Spleen (tissue), 11 donors: Measurements from ENCODE around the gene CASP9. TPM values are rescaled to one million over a fixed set of nuclear protein-coding genes. Genes with fewer than 3 reads are reported as not detected.

ENCODE experiments used
- DNase-seq: peaks from one replicate; pipeline ENCODE4 v3.0.0-alpha.2; 2020
- H3K27ac ChIP-seq, 8 donors: fragments of 200-600 bp; sonication (generic) in 7 of 8; 1 replicate in 4 of 8; 2 replicates in 4 of 8; pipeline versions ENCODE4 v1.5.0 to v1.8.0; 2016 to 2021; ENCODE audit warnings: inconsistent platforms in 4 of 8, mild to moderate bottlenecking in 4 of 8, moderate library complexity in 1 of 8
- H3K27me3 ChIP-seq, 7 donors: fragments of 200-600 bp; sonication (generic) in 6 of 7; replicated peaks in 1 of 7; 1 replicate in 4 of 7; 2 replicates in 3 of 7; pipeline versions ENCODE4 v1.5.0 to v1.8.0; 2016 to 2021; ENCODE audit warnings: inconsistent platforms in 3 of 7, mild to moderate bottlenecking in 1 of 7
- H3K36me3 ChIP-seq, 6 donors: fragments of 200-600 bp; sonication (generic) in 5 of 6; 1 replicate in 4 of 6; 2 replicates in 2 of 6; pipeline versions ENCODE4 v1.5.0 to v1.8.0; 2016 to 2021; ENCODE audit warnings: inconsistent platforms in 2 of 6
- H3K4me1 ChIP-seq, 6 donors: fragments of 200-600 bp; sonication (generic) in 5 of 6; 1 replicate in 3 of 6; 2 replicates in 3 of 6; pipeline versions ENCODE4 v1.5.0 to v1.8.0; 2016 to 2021; ENCODE audit warnings: inconsistent platforms in 3 of 6
- H3K4me3 ChIP-seq, 8 donors: fragments of 200-600 bp; sonication (generic) in 7 of 8; 1 replicate in 4 of 8; 2 replicates in 4 of 8; pipeline versions ENCODE4 v1.5.0 to v1.8.0; 2016 to 2021; ENCODE audit warnings: inconsistent platforms in 4 of 8, mild to moderate bottlenecking in 4 of 8, moderate library complexity in 2 of 8
- H3K9me3 ChIP-seq, 8 donors: fragments of 200-600 bp; sonication (generic) in 7 of 8; 1 replicate in 4 of 8; 2 replicates in 4 of 8; pipeline versions ENCODE4 v1.5.0 to v1.8.0; 2016 to 2021; ENCODE audit warnings: inconsistent platforms in 4 of 8
- CTCF ChIP-seq, 11 experiments: fragments of 200-600 bp in 7 of 11; fragments of 450-650 bp in 4 of 11; sonication (generic) in 4 of 11; IDR thresholded peaks in 8 of 11; conservative IDR thresholded peaks in 3 of 11; 1 replicate in 7 of 11; 2 replicates in 4 of 11; pipeline versions ENCODE4 v1.4.0 to v1.8.0; 2016 to 2021; ENCODE audit warnings: antibody characterized with exemption in 11 of 11, inconsistent platforms in 4 of 11, mild to moderate bottlenecking in 1 of 11
- POLR2A ChIP-seq, 3 donors: fragments of 450-650 bp; IDR thresholded peaks; one replicate each; pipeline ENCODE4 v1.5.1; 2017; ENCODE audit warnings: antibody characterized with exemption in 3 of 3, mild to moderate bottlenecking in 1 of 3
- POLR2AphosphoS5 ChIP-seq, 3 donors: sonication (generic); formaldehyde crosslinking; IDR thresholded peaks; one replicate each; pipeline ENCODE4 v1.5.1; 2017; ENCODE audit warnings: antibody characterized with exemption in 3 of 3
- WGBS, 5 donors: extraction: QIAGEN DNeasy Blood & Tissue Kit in 3 of 5; methylation state at CpG; one replicate each; pipeline versions ENCODE4 v1.1.5 to v1.1.7; 2013 to 2018; 5-methylcytosine and 5-hydroxymethylcytosine counted together
- intact Hi-C: fragments of 100-400 bp; cut with DNase I; formaldehyde crosslinking; loops from one replicate; pipeline ENCODE4 v1.15.0; 2023; ENCODE audit warnings: low total_unique reads
- polyA plus RNA-seq, 3 donors: library from polyadenylated mRNA; stranded (reverse); fragments of 200-250 nt; gene quantifications; one replicate each; pipeline ENCODE4 v1.2.1, GENCODE V29; 2013
- total RNA-seq, 7 donors: library from RNA; depleted of rRNA in 3 of 7; stranded (reverse); fragments of >200 nt in 3 of 7; fragmentation: NEBNext Ultra II Directional in 4 of 7; extraction: Animal tissue kit (Norgen Biotek cat#: 25700) in 4 of 7; gene quantifications; one replicate each; pipeline versions ENCODE4 v1.1.0 to v1.2.1, GENCODE V29; 2016 to 2021
- donor health status: healthy with polysubstance abuse.
- donor health status: DM: no; HTN: no; CAD: no; lungs with moderate emphysema.
- donor health status: DM: no; HTN: no; CAD: no.
- donor health status: Bipolar disorder and iron deficiency.
- donor health status: healthy.
- donor health status: DM: no; HTN: no; CAD: no.
- donor health status: DM: yes; HTN: yes; CAD: no.

The CASP9 gene
- total and polyA plus RNA-seq, 10 donors: 10.3 to 17.7 (median 11.5) TPM

- H3K4me3 ChIP-seq: no peak within 1 kb of the TSS
- no peak within 1 kb of the TSS for H3K27ac ChIP-seq
- intact Hi-C loops: no loop called here
- no peaks in the 10 kb centered on the region for H3K9me3 ChIP-seq
- no peaks in the 10 kb centered on the region for H3K4me1 ChIP-seq
- no peaks in the 10 kb centered on the region for H3K36me3 ChIP-seq
- H3K27me3 ChIP-seq: no peaks in the 10 kb centered on the region
- no peak for DNase-seq
- WGBS, 5 donors: 87 to 94% (median 88%) methylated on average over 8 of the region's 8 CpGs
- TF ChIP-seq CTCF (IDR thresholded peaks at IDR 0.05 in 8 of 11, conservative IDR thresholded peaks at IDR 0.05 in 3 of 11): no peak
- TF ChIP-seq POLR2AphosphoS5 (IDR thresholded peaks at IDR 0.05): no peak
- TF ChIP-seq POLR2A (IDR thresholded peaks at IDR 0.05): no peak
Measured at GRCh38 chr1:15456313-15456954, 67.6 kb downstream of the CASP9 start, which contains the start of gene CELA2A. Gene CELA2A, plus strand, starts transcription at chr1:15456732. Its CDS starts 22 bp downstream, at chr1:15456754.

- no peak for TF ChIP-seq CTCF (IDR thresholded peaks at IDR 0.05 in 8 of 11, conservative IDR thresholded peaks at IDR 0.05 in 3 of 11)
- TF ChIP-seq POLR2AphosphoS5 (IDR thresholded peaks at IDR 0.05): no peak
- no peak for TF ChIP-seq POLR2A (IDR thresholded peaks at IDR 0.05)
Measured at GRCh38 chr1:15455522-15455921, 68.5 kb downstream of the CASP9 start.

GRCh38 chr1:15454256-15454655 is 69.8 kb downstream of the CASP9 start:
- intact Hi-C loops: no loop called here
- H3K27me3 ChIP-seq: no peaks in the 10 kb centered on the region
- H3K4me1 ChIP-seq: no peaks in the 10 kb centered on the region
- TF ChIP-seq POLR2A (IDR thresholded peaks at IDR 0.05) (no peak), POLR2AphosphoS5 (IDR thresholded peaks at IDR 0.05) (no peak), CTCF (IDR thresholded peaks at IDR 0.05 in 8 of 11, conservative IDR thresholded peaks at IDR 0.05 in 3 of 11) (no peak)
- DNase-seq: no peak
- no peak overlapping the region for H3K27ac ChIP-seq
- H3K9me3 ChIP-seq: no peaks in the 10 kb centered on the region
- 71 to 88% (median 84%) methylated on average over 3 of the region's 3 CpGs for WGBS, 5 donors
- no peak overlapping the region for H3K4me3 ChIP-seq
- H3K36me3 ChIP-seq: no peaks in the 10 kb centered on the region

More at GRCh38 chr1:15455522-15455921, 68.5 kb downstream of the CASP9 start:
- Histone ChIP-seq H3K9me3 (no peaks in the 10 kb centered on the region), H3K4me3 (no peak overlapping the region), H3K27ac (no peak overlapping the region), H3K36me3 (no peaks in the 10 kb centered on the region), H3K27me3 (no peaks in the 10 kb centered on the region), H3K4me1 (no peaks in the 10 kb centered on the region)
- 61 to 85% (median 68%) methylated on average over 4 to 6 of the region's 6 CpGs for WGBS, 5 donors
- intact Hi-C loops: no loop called here
- no peak for DNase-seq

GRCh38 chr1:15453734-15454133 is 70.3 kb downstream of the CASP9 start:
- intact Hi-C loops: no loop called here
- no peak for DNase-seq
- H3K27me3 ChIP-seq: no peaks in the 10 kb centered on the region
- 79 to 87% (median 81%) methylated on average over 10 to 11 of the region's 11 CpGs for WGBS, 5 donors
- H3K36me3 ChIP-seq: no peaks in the 10 kb centered on the region
- no peak overlapping the region for H3K4me3 ChIP-seq
- H3K4me1 ChIP-seq: no peaks in the 10 kb centered on the region
- no peak overlapping the region for H3K27ac ChIP-seq
- TF ChIP-seq CTCF (IDR thresholded peaks at IDR 0.05 in 8 of 11, conservative IDR thresholded peaks at IDR 0.05 in 3 of 11) (no peak), POLR2A (IDR thresholded peaks at IDR 0.05) (no peak), POLR2AphosphoS5 (IDR thresholded peaks at IDR 0.05) (no peak)
- no peaks in the 10 kb centered on the region for H3K9me3 ChIP-seq
